GM19043 (cell line): ENCODE measurements around the gene ECEL1.
"Not testable (repeated sequence)": the region's sequence is repeated elsewhere in the genome, so short reads cannot be mapped to it uniquely, and the experiment has no call there.

Experiments used
- ATAC-seq: cut with Tn5 transposase; IDR thresholded peaks from one replicate; pipeline ENCODE4 v1.9.1; 2021; ENCODE audit warnings: low read depth; ENCODE audit not compliant: unreplicated experiment

Gene ECEL1

DNA sequence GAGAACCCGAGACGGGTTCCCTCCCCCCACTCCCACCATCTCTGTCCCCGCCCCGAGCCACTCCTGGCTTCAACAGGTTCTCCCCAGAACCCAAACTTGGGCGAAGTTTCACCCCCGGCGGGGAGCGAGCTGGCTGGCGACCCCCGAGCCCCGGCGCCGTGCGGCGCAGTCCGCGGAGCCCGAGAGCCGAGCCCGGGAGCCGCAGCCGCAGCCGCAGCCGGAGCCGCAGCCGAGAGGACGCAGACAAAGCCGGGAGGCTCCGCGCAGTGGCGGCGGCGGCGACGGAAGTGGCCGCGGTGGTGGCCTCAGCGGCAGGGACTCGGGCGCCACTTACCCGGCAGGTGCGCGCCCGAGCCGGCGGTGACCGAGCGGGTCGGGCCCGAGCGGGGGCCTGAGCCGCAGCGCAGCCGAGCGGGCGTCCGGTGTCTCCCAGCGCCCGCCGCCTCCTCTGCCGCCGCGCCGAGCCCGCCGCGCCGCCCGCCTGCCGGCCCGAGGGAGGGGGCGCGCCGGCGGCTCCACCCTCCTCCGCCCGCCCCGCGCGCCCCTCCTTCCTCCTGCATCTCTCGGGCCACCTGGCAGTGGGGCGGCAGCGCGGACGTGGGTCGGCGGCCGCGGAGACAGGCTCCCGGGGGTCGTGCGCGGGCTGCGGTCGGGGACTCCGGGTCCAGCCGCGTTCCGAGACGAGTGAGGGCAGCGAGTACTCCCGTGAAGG, at the start of gene ECEL1:
ECEL1 (minus strand) TSS at position 450 of the 712 bp plus-strand sequence. CDS start 1,181 bp downstream, outside the sequence.
- no peak for ATAC-seq

DNA sequence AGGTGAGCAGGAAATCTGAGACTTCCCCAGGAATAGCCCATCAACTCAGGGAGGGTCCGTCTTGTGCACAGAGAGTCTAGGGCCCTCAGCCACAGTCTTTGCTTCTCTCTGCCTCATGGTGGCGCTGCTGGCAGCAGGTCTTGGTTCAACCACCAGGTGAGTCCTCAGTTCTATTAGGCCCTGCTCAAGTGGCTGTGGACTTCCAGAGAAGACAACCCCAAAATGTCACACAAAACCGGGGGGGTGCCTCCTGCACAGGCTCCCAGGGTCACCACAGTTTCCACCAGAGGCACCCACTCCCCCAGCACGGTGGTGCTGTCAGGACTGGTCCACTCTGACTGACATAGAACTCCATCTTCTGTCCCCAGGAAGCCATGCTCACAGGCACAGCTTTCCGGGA, 49.4 kb upstream of the ECEL1 start:
- no peak for ATAC-seq

DNA sequence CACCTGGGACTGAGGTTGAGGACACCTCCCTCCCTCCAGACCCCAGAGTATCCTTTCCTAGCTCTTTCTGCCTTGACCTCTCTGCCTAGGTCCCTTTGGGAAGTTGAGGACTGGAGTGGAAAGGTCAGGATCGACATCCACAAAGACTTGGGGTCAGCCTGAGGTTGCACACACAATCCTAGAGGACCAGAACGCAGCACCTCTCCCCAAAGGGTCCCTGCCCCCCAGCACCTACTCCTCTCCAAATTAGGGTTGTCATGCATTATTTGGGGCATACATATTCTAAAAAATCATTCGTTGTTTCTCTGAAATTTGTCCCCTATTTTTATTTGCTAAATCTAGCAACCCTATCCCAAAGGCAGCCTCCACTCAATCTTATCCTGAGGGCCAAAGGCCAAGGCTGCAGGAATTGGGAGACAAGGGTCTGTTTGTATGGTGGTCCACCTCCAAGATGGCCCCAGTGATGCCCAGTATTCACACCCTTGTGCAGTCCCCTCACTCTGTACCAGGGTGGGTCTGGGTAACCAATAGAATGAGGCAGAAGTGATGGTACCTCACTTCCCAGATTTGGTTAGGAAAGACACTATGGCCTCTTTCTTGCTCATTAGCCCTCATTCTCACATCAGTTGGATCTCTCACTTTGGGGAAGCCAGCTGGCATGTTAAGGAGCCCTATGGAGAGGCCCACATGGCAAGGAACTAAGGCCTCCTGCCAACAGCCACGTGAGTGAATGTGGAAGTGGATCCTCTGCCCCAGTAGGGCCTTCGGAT, 48.3 kb upstream of the ECEL1 start:
- ATAC-seq: no peak

GRCh38 chr2:232534940-232535651, 47.5 kb upstream of the ECEL1 start:
- no peak for ATAC-seq

- no peak for ATAC-seq
These were observed 46.5 kb upstream of the ECEL1 start for GRCh38 chr2:232533944-232534710.

- ATAC-seq: not testable (repeated sequence)
These were observed 45.2 kb upstream of the ECEL1 start for GRCh38 chr2:232532821-232533220.

DNA sequence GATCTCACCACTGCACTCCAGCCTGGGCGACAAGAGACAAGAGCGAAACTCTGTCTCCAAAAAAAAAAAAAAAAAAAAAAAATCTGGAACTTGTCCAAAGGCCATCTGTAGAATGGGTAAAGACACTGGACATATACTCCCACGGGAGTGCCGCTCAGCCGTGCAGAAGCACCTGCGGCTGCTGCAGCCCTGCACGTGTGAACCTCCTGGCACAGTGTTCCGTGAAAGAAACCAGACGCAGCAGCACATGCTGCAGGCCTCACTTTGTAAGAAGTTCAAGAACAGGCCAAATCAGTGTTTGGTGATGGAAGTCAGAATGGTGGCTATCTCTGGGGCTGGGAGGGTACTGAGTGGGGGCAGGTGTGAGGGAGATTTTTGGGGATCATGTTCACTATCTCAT, 44.8 kb upstream of the ECEL1 start:
- no peak for ATAC-seq

DNA sequence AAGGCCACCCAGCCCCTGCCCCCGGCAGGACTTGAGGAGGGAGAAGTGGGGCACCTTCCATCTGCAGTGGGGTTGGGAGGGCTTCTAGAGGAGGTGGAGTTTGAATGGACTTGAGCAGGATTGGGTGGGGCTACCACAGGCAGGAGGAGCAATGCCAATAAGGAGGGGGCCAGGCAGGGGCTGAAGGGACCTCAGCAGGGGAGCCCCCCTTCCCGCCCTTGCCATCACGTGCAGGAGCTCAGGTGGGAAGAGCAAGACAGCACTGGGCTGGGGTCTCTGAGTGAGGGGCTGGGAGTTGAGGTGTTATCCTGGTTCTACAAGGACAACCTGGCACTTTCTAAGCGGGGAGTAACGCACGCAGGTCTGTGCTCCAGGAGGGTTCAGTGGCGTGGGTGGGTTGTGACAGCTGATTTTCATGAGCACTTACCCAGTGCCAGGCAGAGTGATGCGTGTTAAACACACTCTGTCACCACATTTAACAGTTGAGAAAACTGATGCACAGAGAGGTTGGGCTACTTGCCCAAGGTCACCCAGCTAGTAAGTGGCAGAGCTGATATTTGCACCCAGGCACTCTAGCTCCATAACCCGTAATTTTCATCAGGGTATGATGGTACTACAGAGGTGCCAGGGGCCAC, 43.1 kb upstream of the ECEL1 start:
- ATAC-seq: no peak

DNA sequence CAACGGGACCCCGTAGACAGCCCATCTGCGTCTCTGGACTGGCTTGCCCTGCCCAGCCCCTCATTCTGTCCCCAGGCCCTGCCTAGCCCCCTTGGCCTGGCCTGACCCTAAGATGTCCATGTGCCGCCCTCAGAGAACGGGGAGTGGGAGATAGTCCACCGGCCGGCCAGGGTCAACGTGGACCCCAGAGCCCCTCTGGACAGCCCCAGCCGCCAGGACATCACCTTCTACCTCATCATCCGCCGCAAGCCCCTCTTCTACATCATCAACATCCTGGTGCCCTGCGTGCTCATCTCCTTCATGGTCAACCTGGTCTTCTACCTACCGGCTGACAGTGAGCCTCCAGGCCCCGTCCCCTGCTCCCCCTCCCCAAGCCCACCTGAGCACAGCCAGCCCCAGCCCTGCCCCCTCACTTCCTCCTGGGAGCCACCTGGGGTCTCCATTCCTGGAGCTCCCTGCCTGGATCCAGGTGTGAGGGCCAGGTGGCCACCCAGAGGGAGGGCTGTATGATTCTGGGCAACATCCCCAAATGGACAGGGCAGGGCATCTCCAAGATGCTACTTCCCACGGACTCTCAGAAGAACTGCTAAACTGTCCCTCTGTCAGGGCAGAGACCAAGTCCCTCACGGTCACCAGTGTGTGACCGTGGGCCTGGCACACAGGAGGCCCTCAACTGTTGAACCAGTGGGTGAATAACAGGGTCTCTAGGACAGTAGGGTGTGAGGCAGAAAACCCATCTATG, 42.3 kb upstream of the ECEL1 start:
- no peak for ATAC-seq

DNA sequence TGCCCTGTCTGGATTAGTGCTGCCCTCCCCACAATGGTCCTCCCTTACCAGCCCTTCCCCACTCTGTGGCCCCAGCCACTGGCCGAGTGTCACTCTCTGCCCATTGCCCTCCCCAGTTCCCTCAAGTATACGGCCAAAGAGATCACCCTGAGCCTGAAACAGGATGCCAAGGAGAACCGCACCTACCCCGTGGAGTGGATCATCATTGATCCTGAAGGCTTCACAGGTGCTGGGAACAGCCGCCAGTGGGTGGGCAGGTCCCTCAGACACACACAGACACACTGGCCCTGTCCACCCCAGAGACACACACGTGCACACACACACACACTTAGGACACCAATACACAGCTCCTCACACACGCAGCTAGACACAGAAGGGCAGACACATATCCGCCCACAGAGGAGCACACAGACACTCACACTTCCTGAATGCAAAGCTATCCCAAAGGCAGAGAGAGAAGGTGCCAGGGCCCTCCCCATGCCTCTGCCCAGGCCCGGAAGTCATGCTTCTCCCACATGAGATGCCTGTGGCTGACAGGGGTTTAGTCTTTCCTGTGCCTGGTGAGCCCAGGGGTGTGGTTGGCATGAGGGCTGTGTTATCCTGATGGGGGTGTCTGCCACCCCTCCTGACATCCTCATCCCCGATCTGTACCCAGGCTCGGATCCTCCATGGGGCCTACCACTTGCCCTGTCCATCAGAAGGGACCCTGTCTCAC, 41.3 kb upstream of the ECEL1 start:
- ATAC-seq: no peak

DNA sequence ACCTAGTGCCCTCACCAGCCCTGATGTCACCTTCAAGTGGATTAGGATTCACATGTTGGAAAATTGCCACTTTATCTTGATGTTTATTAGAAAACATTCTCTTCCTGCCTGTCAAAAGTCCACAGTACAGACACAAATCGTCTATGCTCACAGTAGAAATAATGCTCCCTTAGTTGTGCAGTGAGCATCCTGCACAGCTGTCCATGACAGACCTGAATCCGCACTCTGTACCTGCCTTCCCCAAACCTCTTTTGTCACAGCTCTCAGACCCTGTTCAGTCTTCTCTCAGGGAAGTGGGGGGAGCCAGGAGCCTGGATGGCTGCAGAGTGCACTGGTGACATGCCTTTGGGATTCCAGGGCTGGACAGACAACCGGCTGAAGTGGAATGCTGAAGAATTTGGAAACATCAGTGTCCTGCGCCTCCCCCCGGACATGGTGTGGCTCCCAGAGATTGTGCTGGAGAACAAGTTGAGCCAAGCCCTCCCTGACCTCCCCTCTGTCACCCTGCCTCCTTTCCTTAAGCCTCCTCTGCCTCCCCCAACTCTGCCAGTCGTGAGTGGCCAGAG, 40.4 kb upstream of the ECEL1 start:
- no peak for ATAC-seq

GRCh38 chr2:232526372-232526941, 38.8 kb upstream of the ECEL1 start:
- no peak for ATAC-seq

GRCh38 chr2:232525791-232526371, 38.2 kb upstream of the ECEL1 start, which contains the start of gene CHRND:
Gene CHRND (plus strand): TSS chr2:232526160. CDS start chr2:232526216, 56 bp downstream.
- ATAC-seq: no peak

GRCh38 chr2:232525199-232525598, 37.6 kb upstream of the ECEL1 start:
- no peak for ATAC-seq

DNA sequence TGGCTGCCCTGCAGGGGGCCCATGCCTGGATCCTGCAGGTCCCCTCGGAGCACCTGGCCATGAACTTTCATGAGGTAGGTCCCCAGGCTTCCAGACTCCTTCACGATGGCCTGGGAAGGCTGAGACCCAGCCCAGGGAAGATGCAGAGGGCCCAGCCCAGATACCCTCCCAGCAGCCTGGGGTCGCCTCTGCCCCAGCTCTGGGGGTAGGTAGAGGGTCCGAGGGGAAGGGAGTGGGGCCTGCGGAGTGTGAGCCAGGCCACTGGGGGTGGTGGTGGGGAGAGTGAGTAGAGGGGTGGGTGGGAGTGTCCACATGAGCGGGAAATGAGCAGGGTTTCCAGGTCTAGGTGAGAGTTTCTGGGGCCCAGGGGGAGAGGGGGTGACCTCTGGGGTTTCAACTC, 37.1 kb upstream of the ECEL1 start:
- no peak for ATAC-seq

GRCh38 chr2:232523682-232524597, 36.3 kb upstream of the ECEL1 start:
- ATAC-seq: no peak

DNA sequence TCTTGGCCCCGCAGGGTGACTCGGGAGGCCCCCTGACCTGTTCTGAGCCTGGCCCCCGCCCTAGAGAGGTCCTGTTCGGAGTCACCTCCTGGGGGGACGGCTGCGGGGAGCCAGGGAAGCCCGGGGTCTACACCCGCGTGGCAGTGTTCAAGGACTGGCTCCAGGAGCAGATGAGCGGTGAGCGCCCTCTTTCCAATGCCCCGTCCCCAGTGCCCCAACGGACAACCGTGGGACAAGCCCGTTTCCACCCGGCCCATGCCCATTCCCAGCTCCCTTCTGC, 35.7 kb upstream of the ECEL1 start:
- no peak for ATAC-seq
